ENCODE results near the gene VIL1. TPM values are rescaled to one million over a fixed set of nuclear protein-coding genes. Genes with fewer than 3 reads are reported as not detected.
A peak's percentile ranks its signal among the peaks of the same experiment; 100 is the strongest.

The VIL1 gene
- total and polyA plus RNA-seq, 9 of the 15 experiments (the other 6 are each of a cell fraction or from before 2014, with no cell fraction given) = 0.51 to 2.7 (median 1.2) TPM

GRCh38 chr2:218397463-218397819, 21.5 kb upstream of the VIL1 start:
- Histone ChIP-seq H3K36me3 (ENCODE audit: control insufficient read depth, insufficient read depth, low read length) (peaks cover 15% of the 10 kb centered on the region; the same call in 1 of the 3 replicates), H3K79me2 (ENCODE audit: control insufficient read depth, insufficient read depth, low read length) (peaks cover 76% of the 10 kb centered on the region), H3K9me1 (ENCODE audit: control insufficient read depth, insufficient read depth, low read length) (no peaks in the 10 kb centered on the region), H4K20me1 (replicated peaks; ENCODE audit: control insufficient read depth, insufficient read depth, low read length) (no peaks in the 10 kb centered on the region), H3K4me2 (ENCODE audit: insufficient read depth, low read length) (peak overlapping the region; percentile 80), H3K27me3 (ENCODE audit: control insufficient read depth in 2 of 2, insufficient read depth in 2 of 2, low read length in 2 of 2) (no peaks in the 10 kb centered on the region), H3K4me1 (replicated peaks in 1 of 2; ENCODE audit: control insufficient read depth in 2 of 2, insufficient read depth in 2 of 2, low read length in 2 of 2) (peaks cover 24 to 81% of the 10 kb centered on the region in 2 experiments), H3K9ac (ENCODE audit: insufficient read depth in 1 of 2, low read depth in 2 of 2, low read length in 2 of 2) (peak overlapping the region; percentile 98 to 100), H3K27ac (ENCODE audit: extremely low read depth, low read depth, low read length) (peak overlapping the region; percentile 99), H2AFZ (ENCODE audit: low read depth, low read length) (no peak overlapping the region), H3K9me3 (replicated peaks; ENCODE audit: control insufficient read depth, insufficient read depth, low read depth, low read length) (no peaks in the 10 kb centered on the region), H3K4me3 (peak overlapping the region; percentile 57)
- POLR2A ChIA-PET = interaction anchor here (0.7 to 0.8 kb wide), 3 partner anchors 67 to 110 kb away, joined by 3 to 5 read pairs (median 3); no protein-coding TSS in a partner anchor
- no peak; the same call in 2 of the 3 replicates for ATAC-seq
- CTCF ChIA-PET (ENCODE audit: low intra/inter-chr PET ratio) = no interaction called here
- BruUV-seq (replicated peaks) = TSS peak; percentile 58
- no peak for FAIRE-seq
- in situ Hi-C loops (cut with MboI) (loop anchor here (5.0 kb wide), 1 partner anchor 110 kb away; no protein-coding TSS in a partner anchor), intact Hi-C loops (cut with micrococcal nuclease) (loop anchor here (1.0 to 5.0 kb wide), 5 partner anchors 9 to 211 kb away; partner anchors contain the start of genes CNOT9 and USP37)
- WGBS (ENCODE audit: insufficient coverage, low coverage, missing lambda C conversion rate) = 0% methylated on average over 6 of the region's 12 CpGs
- DNase-seq (ENCODE audit: extremely low read depth in 1 of 4, low spot score in 3 of 4) = no peak
- peak; percentile 49; the same call in 1 of the 2 replicates for TF ChIP-seq JUND (IDR thresholded peaks at IDR 0.05; ENCODE audit: borderline replicate concordance, low read depth, low read length)
- TF ChIP-seq JUND (tag; IDR thresholded peaks at IDR 0.05; ENCODE audit: borderline replicate concordance, low read depth, low read length) = no peak
- 0 out of 2 replicates have a peak, but pooled peaks have one; percentile 9 for TF ChIP-seq GTF2E2 (tag; IDR thresholded peaks at IDR 0.05)
- TF ChIP-seq TAF1 (IDR thresholded peaks at IDR 0.05; ENCODE audit: control insufficient read depth, extremely low read depth, insufficient read depth, low read length, severe bottlenecking) = peak; percentile 12
- no peak for TF ChIP-seq SP2 (IDR thresholded peaks at IDR 0.05; ENCODE audit: extremely low read depth, low read depth, low read length, poor library complexity, severe bottlenecking)
- TF ChIP-seq HNRNPLL (IDR thresholded peaks at IDR 0.05; ENCODE audit: low read depth, low read length, poor library complexity, severe bottlenecking) = peak; percentile 58
- peak; percentile 68 for TF ChIP-seq ZNF407 (IDR thresholded peaks at IDR 0.05; ENCODE audit: low read depth)
- no peak for TF ChIP-seq CCNT2 (IDR thresholded peaks at IDR 0.05; ENCODE audit: borderline replicate concordance, extremely low read depth, insufficient read length, low read depth, low read length)
- TF ChIP-seq TRIM24 (IDR thresholded peaks at IDR 0.05) = no peak
- TF ChIP-seq GATAD2A (IDR thresholded peaks at IDR 0.05) = 0 out of 2 replicates have a peak, but pooled peaks have one; percentile 14

Data from K562 (cell line).